Stomach (tissue), 9 donors: ENCODE data around the gene MYCBPAP. TPM values are rescaled to one million over a fixed set of nuclear protein-coding genes. Genes with fewer than 3 reads are reported as not detected.

Experiments used
- DNase-seq, 2 donors: peaks; one replicate each; pipeline versions ENCODE4 v3.0.0 to v3.0.0-alpha.2; 2013 to 2019
- H3K27ac ChIP-seq, 5 donors: fragments of 200-600 bp in 4 of 5; sonication (generic) in 4 of 5; one replicate each; pipeline ENCODE4 v1.5.1; 2013 to 2019; ENCODE audit warnings: mild to moderate bottlenecking in 1 of 5, moderate library complexity in 1 of 5
- H3K27me3 ChIP-seq, 3 donors: fragments of 200-600 bp; sonication (generic); one replicate each; pipeline ENCODE4 v1.5.1; 2017 to 2019; ENCODE audit warnings: mixed run types in 1 of 3
- H3K36me3 ChIP-seq, 4 donors: fragments of 200-600 bp; sonication (generic); 1 replicate in 3 of 4; 2 replicates in 1 of 4; pipeline ENCODE4 v1.5.1; 2016 to 2019
- H3K4me1 ChIP-seq, 4 donors: fragments of 200-600 bp; sonication (generic); one replicate each; pipeline ENCODE4 v1.5.1; 2016 to 2019
- H3K4me3 ChIP-seq, 4 donors: fragments of 200-600 bp; sonication (generic) in 3 of 4; one replicate each; pipeline ENCODE4 v1.5.1; 2016 to 2019; ENCODE audit warnings: mild to moderate bottlenecking in 1 of 4
- H3K9me3 ChIP-seq, 4 donors: fragments of 200-600 bp; sonication (generic); one replicate each; pipeline ENCODE4 v1.5.1; 2016 to 2019
- CTCF ChIP-seq, 7 experiments: fragments of 450-650 bp in 4 of 7; fragments of 200-600 bp in 3 of 7; sonication (generic) in 3 of 7; IDR thresholded peaks; one replicate each; pipeline ENCODE4 v1.5.1; 2016 to 2019; ENCODE audit warnings: antibody characterized with exemption in 7 of 7, control low read depth in 2 of 7, mild to moderate bottlenecking in 1 of 7
- EP300 ChIP-seq: sonication (generic); formaldehyde crosslinking; IDR thresholded peaks from one replicate; pipeline ENCODE4 v1.6.1; 2017; ENCODE audit warnings: antibody characterized with exemption
- POLR2A ChIP-seq, 4 donors: fragments of 450-650 bp; IDR thresholded peaks; one replicate each; pipeline ENCODE4 v1.6.1; 2016; ENCODE audit warnings: antibody characterized with exemption in 4 of 4, control low read depth in 2 of 4, mild to moderate bottlenecking in 1 of 4, moderate library complexity in 1 of 4
- POLR2AphosphoS5 ChIP-seq, 3 donors: sonication (generic); formaldehyde crosslinking; IDR thresholded peaks; one replicate each; pipeline ENCODE4 v1.6.1; 2016; ENCODE audit warnings: antibody characterized with exemption in 3 of 3
- WGBS, 5 donors: extraction: QIAGEN DNeasy Blood & Tissue Kit in 3 of 5; methylation state at CpG; one replicate each; pipeline versions ENCODE4 v1.1.5 to v1.1.7; 2013 to 2018; 5-methylcytosine and 5-hydroxymethylcytosine counted together
- intact Hi-C: fragments of 100-400 bp; cut with DNase I; formaldehyde crosslinking; loops from one replicate; pipeline ENCODE4 v1.15.1; 2023; ENCODE audit warnings: low total_unique reads
- polyA plus RNA-seq, 3 donors: library from polyadenylated mRNA; stranded (reverse); fragments of 200-250 nt; gene quantifications; one replicate each; pipeline ENCODE4 v1.2.3, GENCODE V29; 2013
- total RNA-seq, 5 donors: library from RNA; depleted of rRNA; stranded (reverse); fragments of >200 nt; gene quantifications; one replicate each; pipeline versions ENCODE4 v1.1.0 to v1.2.3, GENCODE V29; 2014 to 2016
- donor health status: healthy with polysubstance abuse.
- donor health status: Bipolar disorder and iron deficiency.
- donor health status: healthy.

The MYCBPAP gene
- total and polyA plus RNA-seq, 8 donors: 0.25 to 2.7 (median 1.1) TPM; not detected in 3

- 78 to 89% (median 85%) methylated on average over 7 of the region's 7 CpGs for WGBS, 5 donors
- Histone ChIP-seq H3K36me3 (peaks cover 0 to 49% (median 37%) of the 10 kb centered on the region in 4 donors), H3K27ac (peak overlapping the region; percentile 73 to 86 (median 78)), H3K9me3 (no peaks in the 10 kb centered on the region), H3K4me3 (no peak overlapping the region), H3K4me1 (peaks cover 26 to 43% (median 36%) of the 10 kb centered on the region in 4 donors), H3K27me3 (peaks cover 0 to 35% (median 12%) of the 10 kb centered on the region in 3 donors)
- intact Hi-C loops: no loop called here
- DNase-seq: no peak
- TF ChIP-seq EP300 (no peak), POLR2A (IDR thresholded peaks at IDR 0.05) (no peak), POLR2AphosphoS5 (IDR thresholded peaks at IDR 0.05) (no peak), CTCF (IDR thresholded peaks at IDR 0.05) (no peak)
Observed at GRCh38 chr17:50467114-50467854, 41.0 kb upstream of the MYCBPAP start.

- WGBS, 5 donors: 64 to 79% (median 77%) methylated on average over 10 to 13 of the region's 13 CpGs
- H3K27me3 ChIP-seq: peaks cover 0 to 35% (median 12%) of the 10 kb centered on the region in 3 donors
- intact Hi-C loops: no loop called here
- H3K4me1 ChIP-seq: peaks cover 26 to 43% (median 36%) of the 10 kb centered on the region in 4 donors
- TF ChIP-seq CTCF (IDR thresholded peaks at IDR 0.05): no peak
- TF ChIP-seq POLR2AphosphoS5 (IDR thresholded peaks at IDR 0.05): no peak
- TF ChIP-seq EP300: no peak
- TF ChIP-seq POLR2A (IDR thresholded peaks at IDR 0.05): no peak
- H3K9me3 ChIP-seq: no peaks in the 10 kb centered on the region
- peak overlapping the region in 1 of 5 donors; percentile 75 for H3K27ac ChIP-seq
- H3K36me3 ChIP-seq: peaks cover 0 to 49% (median 36%) of the 10 kb centered on the region in 4 donors
- no peak overlapping the region for H3K4me3 ChIP-seq
- DNase-seq: no peak
Observed at GRCh38 chr17:50467855-50468303, 40.4 kb upstream of the MYCBPAP start.

- H3K4me1 ChIP-seq: peaks cover 26 to 43% (median 36%) of the 10 kb centered on the region in 4 donors
- H3K4me3 ChIP-seq: peak within 1 kb of the TSS; percentile 33 to 42 (median 35)
- DNase-seq: peak in 1 of 2 donors; percentile 66
- H3K27ac ChIP-seq: peak within 1 kb of the TSS in 1 of 5 donors; percentile 75
- H3K36me3 ChIP-seq: peaks cover 0 to 49% (median 37%) of the 10 kb centered on the region in 4 donors
- no peak for TF ChIP-seq POLR2AphosphoS5 (IDR thresholded peaks at IDR 0.05)
- TF ChIP-seq POLR2A (IDR thresholded peaks at IDR 0.05): no peak
- WGBS, 5 donors: 29 to 49% (median 33%) methylated on average over 41 to 71 of the region's 71 CpGs
- peaks cover 0 to 35% (median 12%) of the 10 kb centered on the region in 3 donors for H3K27me3 ChIP-seq
- no peaks in the 10 kb centered on the region for H3K9me3 ChIP-seq
- intact Hi-C loops: no loop called here
Observed at GRCh38 chr17:50468304-50469207, 39.7 kb upstream of the MYCBPAP start, which contains the start of gene CHAD. TSS of gene CHAD (minus strand) at chr17:50468880. CDS start at chr17:50468813, 67 bp downstream.

- no peak for TF ChIP-seq POLR2A (IDR thresholded peaks at IDR 0.05)
- no peak for TF ChIP-seq POLR2AphosphoS5 (IDR thresholded peaks at IDR 0.05)
- TF ChIP-seq CTCF (IDR thresholded peaks at IDR 0.05): no peak
- Histone ChIP-seq H3K36me3 (peaks cover 0 to 49% (median 42%) of the 10 kb centered on the region in 4 donors), H3K4me1 (peaks cover 29 to 43% (median 34%) of the 10 kb centered on the region in 4 donors), H3K9me3 (no peaks in the 10 kb centered on the region), H3K27me3 (peaks cover 0 to 35% (median 12%) of the 10 kb centered on the region in 3 donors), H3K27ac (no peak overlapping the region), H3K4me3 (peak overlapping the region; percentile 33 to 42 (median 35))
- 9 to 22% (median 12%) methylated on average over 27 to 37 of the region's 37 CpGs for WGBS, 5 donors
- intact Hi-C loops: no loop called here
- peak in 1 of 2 donors; percentile 61 for DNase-seq
Observed at GRCh38 chr17:50469208-50469605, 39.0 kb upstream of the MYCBPAP start.
